A549 treated with Hydrocortisone at 1 μM for 4 hours (cell line): ENCODE results near the gene HPF1. TPM values are rescaled to one million over a fixed set of nuclear protein-coding genes. Genes with fewer than 3 reads are reported as not detected.

Source experiments
- total RNA-seq: library from RNA; stranded (reverse); fragments of 200-300 nt; extraction: Qiagen RNA extraction; gene quantifications from 5 replicates; pipeline ENCODE4 v1.2.3, GENCODE V29; 2022

HPF1 gene
- 13.6 to 24.3 TPM (median 14.9 TPM) in 5 replicates for total RNA-seq

DNA sequence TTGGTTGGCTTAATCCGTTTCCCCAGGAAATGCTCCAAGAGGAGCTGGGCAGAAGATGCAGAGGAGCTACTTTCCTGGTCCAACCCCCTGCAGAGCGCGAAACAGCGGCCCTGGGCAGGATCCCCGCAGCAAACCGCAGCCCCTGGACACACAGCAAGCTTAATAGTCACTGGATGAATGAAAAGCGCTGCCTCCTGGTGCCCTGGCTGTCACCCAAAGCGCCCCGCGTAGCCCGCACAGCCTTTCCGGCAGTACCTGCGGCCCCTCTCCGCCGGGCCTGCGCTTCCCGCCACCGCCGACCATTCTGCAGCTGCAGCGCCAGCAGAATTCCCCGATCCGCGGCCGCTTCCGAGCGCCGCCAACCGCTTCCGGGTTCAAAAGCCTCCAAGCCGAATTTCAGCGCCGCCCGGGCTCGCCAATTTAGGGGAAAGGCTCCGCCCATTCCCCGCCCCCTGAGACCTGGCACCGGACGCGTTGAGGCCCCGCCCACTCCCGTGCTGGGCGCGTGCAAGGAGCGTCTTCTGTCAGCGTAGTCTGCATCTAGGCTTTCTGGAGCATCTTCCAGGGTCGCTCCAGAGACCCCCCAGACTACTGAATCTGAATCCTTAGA is at the start of gene HPF1:
TSS of gene HPF1 (minus strand) at position 370 of the 610 bp plus-strand sequence. CDS start at position 303, 67 bp downstream.

Other genes starting within 250 kb of the HPF1 start
- 2.3 to 3.8 TPM (median 2.8 TPM) in 5 replicates for gene NEK1, start 145.4 kb downstream of the HPF1 start, total RNA-seq
- gene CLCN3, start 137.4 kb downstream of the HPF1 start, total RNA-seq, result 13.4 to 21.7 TPM (median 16.7 TPM) in 5 replicates